HG03060 (cell line): ENCODE data around the gene AGAP9.
"Not testable (repeated sequence)": the region's sequence is repeated elsewhere in the genome, so short reads cannot be mapped to it uniquely, and the experiment has no call there.

Experiments used
- ATAC-seq: cut with Tn5 transposase; IDR thresholded peaks from one replicate; pipeline ENCODE4 v1.9.1; 2021; ENCODE audit warnings: low read depth, moderate number of reproducible peaks; ENCODE audit not compliant: unreplicated experiment

Gene AGAP9

GRCh38 chr10:47489630-47490029, 33.8 kb downstream of the AGAP9 start:
- ATAC-seq = not testable (repeated sequence)

DNA sequence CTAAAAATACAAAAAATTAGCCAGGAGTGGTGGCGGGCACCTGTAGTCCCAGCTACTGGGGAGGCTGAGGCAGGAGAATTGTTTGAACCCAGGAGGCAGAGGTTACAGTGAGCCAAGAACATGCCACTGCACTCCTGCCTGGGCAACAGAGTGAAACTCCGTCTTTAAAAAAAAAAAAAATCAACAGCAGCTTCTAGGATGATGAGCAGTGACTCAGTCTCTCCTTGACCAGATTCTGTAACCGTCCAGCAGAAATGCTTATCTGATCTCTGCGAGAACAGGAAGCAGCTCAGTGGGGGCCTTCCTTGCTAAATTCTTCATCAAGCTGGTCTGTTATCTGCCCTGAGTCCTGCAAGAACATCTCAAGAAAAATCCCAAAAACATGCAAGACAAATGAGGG, 37.5 kb downstream of the AGAP9 start:
- not testable (repeated sequence) for ATAC-seq

DNA sequence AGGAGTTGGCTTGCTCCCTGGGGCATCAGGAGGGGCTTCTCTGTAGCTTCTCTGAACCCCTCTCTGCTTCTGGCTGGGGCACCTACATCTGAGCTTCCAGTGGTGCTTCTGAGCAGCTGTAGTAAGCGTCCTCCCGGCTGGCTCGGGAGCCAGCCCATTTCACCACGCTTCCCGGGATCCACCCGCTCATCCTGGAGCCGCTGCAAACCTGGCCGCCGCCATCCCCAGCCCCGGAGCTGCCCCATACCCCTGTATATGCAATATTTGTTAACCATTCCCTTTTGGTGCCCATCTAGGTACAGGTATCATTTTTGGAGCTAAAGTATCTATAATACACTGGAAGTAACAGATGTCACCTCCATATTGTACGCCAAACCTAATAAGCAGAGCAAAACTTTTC, 38.7 kb downstream of the AGAP9 start:
- not testable (repeated sequence) for ATAC-seq

GRCh38 chr10:47483923-47484322, 39.5 kb downstream of the AGAP9 start, which contains the start of gene ANXA8:
Gene ANXA8 (minus strand): TSS chr10:47484115. CDS start chr10:47483933, 182 bp downstream.
- ATAC-seq = not testable (repeated sequence)

- not testable (repeated sequence) for ATAC-seq
These were observed 41.1 kb downstream of the AGAP9 start for GRCh38 chr10:47482367-47482766.

DNA sequence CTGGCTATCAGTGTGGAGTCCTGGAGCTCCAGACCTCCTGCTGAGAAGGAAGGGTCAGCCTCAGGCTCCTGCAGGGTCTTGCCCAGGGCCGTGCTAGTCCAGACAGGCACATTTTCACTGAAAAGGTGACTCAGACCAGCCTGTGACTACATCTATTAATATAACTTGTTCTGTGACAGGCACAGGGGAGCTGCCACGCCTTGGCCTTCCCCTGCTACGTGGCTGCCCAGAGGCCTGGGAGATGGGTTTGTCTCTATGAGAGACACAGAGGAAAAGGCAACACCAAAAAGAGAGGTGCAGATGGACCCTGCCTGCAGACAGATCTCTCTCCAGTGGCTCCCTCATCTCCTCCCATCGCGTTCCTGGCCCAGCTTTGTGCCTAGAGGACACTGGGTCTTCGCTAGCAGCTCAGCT, 41.7 kb downstream of the AGAP9 start:
- ATAC-seq = not testable (repeated sequence)

DNA sequence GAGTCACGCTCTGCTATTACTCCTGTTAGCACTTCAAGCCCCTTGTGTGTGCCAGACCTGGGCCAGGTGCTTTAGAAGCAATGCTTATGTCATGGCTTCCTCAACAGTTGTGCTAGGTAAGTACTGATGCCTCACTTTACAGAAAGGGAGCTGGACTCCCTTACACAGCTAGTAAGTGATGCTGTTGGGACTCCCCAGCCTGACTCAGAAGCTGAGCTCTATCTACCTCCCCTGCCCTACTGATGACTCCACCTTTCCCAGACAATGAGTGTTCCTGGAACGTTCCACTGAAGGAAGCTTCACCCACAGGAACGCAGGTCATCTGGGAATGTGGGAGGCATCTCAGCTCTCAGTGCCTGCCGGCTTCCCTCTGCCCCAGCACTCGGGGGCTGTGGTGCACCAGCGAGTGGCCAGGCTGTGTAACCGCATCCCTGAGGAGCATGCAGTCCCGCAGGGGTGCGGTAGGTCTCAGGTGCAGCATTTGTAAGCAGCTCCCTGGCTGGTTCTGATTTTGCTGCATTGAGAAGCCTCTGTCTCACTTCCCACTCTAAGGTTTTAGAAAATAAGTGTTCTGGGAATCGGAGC, 42.2 kb downstream of the AGAP9 start:
- not testable (repeated sequence) for ATAC-seq

- not testable (repeated sequence) for ATAC-seq
These were observed 43.3 kb downstream of the AGAP9 start for GRCh38 chr10:47480133-47480532.

DNA sequence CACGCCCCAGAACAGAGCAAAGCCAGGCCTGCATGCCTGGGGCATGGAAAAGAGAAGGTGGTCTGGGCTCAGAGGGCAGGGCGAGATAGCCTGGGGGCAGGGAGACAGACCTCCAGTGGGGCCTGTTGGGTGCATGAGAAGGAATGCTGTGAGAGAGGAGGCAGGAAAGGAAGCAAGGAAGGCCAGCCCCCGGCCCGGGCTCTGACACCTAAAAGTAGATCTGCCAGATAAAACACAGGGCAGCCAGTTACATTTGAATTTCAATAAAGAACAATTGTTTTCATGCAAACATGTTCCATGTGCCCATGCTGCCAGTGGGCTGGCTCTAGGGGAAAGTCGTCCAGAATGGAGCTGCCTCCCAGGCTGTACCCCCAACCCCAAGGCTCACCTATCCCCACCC, 45.3 kb downstream of the AGAP9 start:
- not testable (repeated sequence) for ATAC-seq

DNA sequence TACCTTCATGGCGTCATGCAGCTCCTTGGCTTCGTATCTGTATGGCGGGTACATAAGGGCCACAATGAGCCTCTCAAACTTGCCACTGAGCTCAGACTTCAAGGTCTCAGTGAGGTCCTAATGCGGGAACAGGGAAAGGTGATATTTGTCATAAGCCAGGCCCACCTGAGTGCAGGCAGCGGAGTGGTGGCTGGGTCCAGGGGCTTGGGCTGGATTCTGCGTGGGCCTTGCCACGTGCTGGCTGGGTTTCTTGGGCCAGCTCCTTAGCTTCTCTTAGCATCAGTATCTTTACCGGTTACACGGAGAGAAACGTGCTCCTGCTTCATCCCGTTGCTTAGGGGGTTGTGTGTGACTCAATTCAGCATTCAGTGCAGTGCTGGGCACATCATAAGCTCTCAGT, 46.4 kb downstream of the AGAP9 start:
- ATAC-seq = not testable (repeated sequence)

GRCh38 chr10:47475101-47475500, 48.3 kb downstream of the AGAP9 start:
- not testable (repeated sequence) for ATAC-seq

- ATAC-seq = not testable (repeated sequence)
These were observed 49.9 kb downstream of the AGAP9 start for GRCh38 chr10:47473516-47473915.

DNA sequence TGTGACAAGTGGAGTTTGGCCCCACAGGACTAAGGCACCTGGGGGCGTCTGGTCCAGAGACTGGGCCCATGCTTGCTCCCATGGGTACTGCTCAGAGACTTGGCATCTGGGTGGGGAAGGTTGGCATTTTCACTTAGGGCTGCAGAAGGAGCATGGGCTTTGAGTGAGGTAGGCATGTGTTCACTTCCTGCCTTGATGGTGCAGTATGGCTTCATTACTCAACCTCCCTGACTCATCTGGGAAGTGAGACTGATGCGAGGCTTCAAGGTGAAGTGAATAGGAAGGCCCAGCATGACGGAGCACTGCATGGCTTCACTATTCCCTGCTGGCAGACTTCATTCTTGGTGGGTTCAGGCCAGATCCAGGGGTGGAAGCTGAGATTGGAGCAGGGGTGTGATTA, 50.8 kb downstream of the AGAP9 start:
- peak; percentile 78 for ATAC-seq

GRCh38 chr10:47472072-47472471, 51.4 kb downstream of the AGAP9 start:
- not testable (repeated sequence) for ATAC-seq

- not testable (repeated sequence) for ATAC-seq
These were observed 54.5 kb downstream of the AGAP9 start for GRCh38 chr10:47468731-47469528.

- not testable (repeated sequence) for ATAC-seq
These were observed 55.5 kb downstream of the AGAP9 start for GRCh38 chr10:47467957-47468356.

DNA sequence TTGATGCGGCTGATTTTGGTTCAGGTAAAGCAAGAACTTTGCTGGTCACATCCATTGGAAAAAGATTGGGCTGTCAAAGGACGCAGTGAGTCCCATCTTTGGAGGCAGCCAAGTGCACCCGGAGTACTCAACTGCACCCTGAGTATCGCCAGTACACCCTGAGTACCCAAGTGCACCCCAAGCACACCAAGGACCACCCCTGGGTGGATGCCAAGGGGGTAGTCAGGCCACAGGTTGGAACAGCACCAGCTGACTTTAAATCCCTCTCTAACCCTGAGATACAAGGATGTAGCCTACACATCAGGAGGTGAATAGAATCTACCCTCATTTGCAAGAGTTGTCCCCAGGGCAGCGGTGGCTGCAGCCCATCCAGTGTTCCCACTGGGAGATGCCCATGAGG, 56.0 kb downstream of the AGAP9 start:
- not testable (repeated sequence) for ATAC-seq

GRCh38 chr10:47465216-47465917, 58.1 kb downstream of the AGAP9 start:
- ATAC-seq = not testable (repeated sequence)

DNA sequence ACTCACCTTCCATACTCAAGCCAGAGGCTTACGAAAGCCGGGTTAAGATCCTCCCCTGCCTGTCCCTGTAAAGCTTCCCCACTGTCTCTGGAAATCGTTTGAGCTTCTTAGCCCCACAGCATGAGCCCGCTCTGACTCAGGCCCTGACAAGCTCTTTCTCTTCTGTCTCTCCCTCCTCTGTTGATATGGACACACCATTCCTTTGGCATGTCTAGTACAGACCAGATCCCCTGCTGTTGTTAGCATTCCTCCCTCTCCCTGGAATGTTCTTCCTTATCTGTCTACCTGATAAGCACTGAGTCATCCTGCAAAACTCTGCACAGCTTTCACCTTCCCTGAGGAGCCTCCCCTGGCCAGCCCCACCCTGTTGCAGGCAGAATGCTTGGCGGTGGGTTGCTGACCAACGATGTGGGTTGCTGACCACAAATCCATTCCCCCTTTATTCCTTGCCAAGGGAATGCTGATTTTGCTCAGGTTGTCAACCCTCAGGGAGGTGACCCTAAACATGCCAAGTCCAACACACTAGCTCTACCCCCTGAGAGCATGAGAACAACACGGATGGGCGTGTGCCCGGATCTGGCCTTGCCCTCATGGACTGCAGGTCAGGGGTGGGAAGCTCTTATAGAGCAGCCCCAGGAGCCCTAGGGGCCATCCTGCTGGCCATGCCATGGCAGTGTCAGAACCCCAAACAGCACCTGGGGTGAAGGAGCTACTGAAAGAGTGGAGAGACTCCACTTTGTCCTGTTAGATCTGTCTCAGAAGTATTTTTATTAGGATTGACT, 60.7 kb downstream of the AGAP9 start:
- not testable (repeated sequence) for ATAC-seq

DNA sequence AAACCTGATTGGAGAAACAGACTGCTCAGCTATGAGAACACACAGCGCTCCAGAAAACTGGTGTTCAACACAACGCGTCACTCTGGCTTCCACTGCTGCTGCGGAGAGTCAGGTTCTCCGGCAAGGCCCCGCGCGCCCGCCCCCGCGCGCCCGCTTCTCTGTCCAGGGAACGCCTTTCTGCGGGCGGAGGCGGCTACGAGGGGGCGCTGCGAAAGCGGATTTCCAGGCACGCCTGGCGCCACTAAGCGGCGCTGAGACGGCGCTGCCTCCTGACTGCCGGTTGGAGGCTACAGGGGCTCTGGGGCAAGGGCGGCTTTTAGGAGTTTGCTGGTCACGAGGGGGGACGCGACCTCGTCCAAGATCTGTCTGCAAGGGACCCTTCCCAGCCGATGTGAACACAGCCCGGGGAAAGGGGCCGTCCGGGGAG, 62.2 kb downstream of the AGAP9 start:
- not testable (repeated sequence) for ATAC-seq
